Gastrocnemius medialis (tissue), 4 donors: ENCODE data around the gene DNAJC18. TPM values are rescaled to one million over a fixed set of nuclear protein-coding genes. Genes with fewer than 3 reads are reported as not detected.

Experiments used
- ATAC-seq, 2 donors: fragments of 150-250 bp; one replicate each; pipeline ENCODE4 v1.9.1; 2016
- DNase-seq, 2 donors: peaks; one replicate each; pipeline ENCODE4 v3.0.0-alpha.2; 2019
- H3K27ac ChIP-seq, 4 donors: fragments of 200-600 bp; sonication (generic); 1 replicate in 1 of 4; 2 replicates in 3 of 4; pipeline ENCODE4 v1.5.1; 2016 to 2018; ENCODE audit warnings: mild to moderate bottlenecking in 2 of 4, moderate library complexity in 1 of 4
- H3K27me3 ChIP-seq, 3 donors: fragments of 200-600 bp; sonication (generic) in 2 of 3; 1 replicate in 1 of 3; 2 replicates in 2 of 3; pipeline versions ENCODE4 v1.5.1 to v1.6.0; 2016 to 2019; ENCODE audit warnings: mild to moderate bottlenecking in 1 of 3, moderate library complexity in 1 of 3
- H3K36me3 ChIP-seq, 2 donors: fragments of 200-600 bp; sonication (generic) in 1 of 2; one replicate each; pipeline ENCODE4 v1.5.1; 2017 to 2018
- H3K4me1 ChIP-seq, 2 donors: fragments of 200-600 bp; sonication (generic) in 1 of 2; one replicate each; pipeline ENCODE4 v1.5.1; 2016 to 2017; ENCODE audit warnings: mild to moderate bottlenecking in 2 of 2
- H3K4me3 ChIP-seq, 4 donors: fragments of 200-600 bp; sonication (generic) in 3 of 4; 1 replicate in 1 of 4; 2 replicates in 3 of 4; pipeline ENCODE4 v1.5.1; 2016 to 2019; ENCODE audit warnings: mild to moderate bottlenecking in 2 of 4
- H3K9me3 ChIP-seq, 3 donors: fragments of 200-600 bp; sonication (generic) in 2 of 3; 1 replicate in 1 of 3; 2 replicates in 2 of 3; pipeline ENCODE4 v1.5.1; 2016 to 2019
- CTCF ChIP-seq, 5 experiments: fragments of 450-650 bp in 3 of 5; fragments of 200-600 bp in 2 of 5; sonication (generic) in 2 of 5; IDR thresholded peaks in 4 of 5; conservative IDR thresholded peaks in 1 of 5; 1 replicate in 4 of 5; 2 replicates in 1 of 5; pipeline ENCODE4 v1.5.1; 2016 to 2019; ENCODE audit warnings: antibody characterized with exemption in 5 of 5, mild to moderate bottlenecking in 3 of 5, moderate library complexity in 3 of 5
- POLR2A ChIP-seq, 2 donors: fragments of 450-650 bp; IDR thresholded peaks; one replicate each; pipeline ENCODE4 v1.6.1; 2017; ENCODE audit warnings: antibody characterized with exemption in 2 of 2, mild to moderate bottlenecking in 2 of 2, moderate library complexity in 2 of 2
- in situ Hi-C, 4 donors: fragments of 200-750 bp; cut with MboI; loops; one replicate each; pipeline versions ENCODE4 v1.15.0 to v1.8.0; 2017; ENCODE audit warnings: low sequenced_read_pairs in 4 of 4
- intact Hi-C: fragments of 100-400 bp; cut with DNase I; formaldehyde crosslinking; loops from one replicate; pipeline ENCODE4 v1.15.1; 2023; ENCODE audit warnings: low total_unique reads
- total RNA-seq, 4 donors: library from RNA; depleted of rRNA; stranded (reverse); fragments of >200 nt; gene quantifications; one replicate each; pipeline versions ENCODE4 v1.1.0 to v1.2.3, GENCODE V29; 2016

The DNAJC18 gene
- total RNA-seq, 4 donors from 2014 or later = 5.1 to 21.7 (median 13.3) TPM

DNA sequence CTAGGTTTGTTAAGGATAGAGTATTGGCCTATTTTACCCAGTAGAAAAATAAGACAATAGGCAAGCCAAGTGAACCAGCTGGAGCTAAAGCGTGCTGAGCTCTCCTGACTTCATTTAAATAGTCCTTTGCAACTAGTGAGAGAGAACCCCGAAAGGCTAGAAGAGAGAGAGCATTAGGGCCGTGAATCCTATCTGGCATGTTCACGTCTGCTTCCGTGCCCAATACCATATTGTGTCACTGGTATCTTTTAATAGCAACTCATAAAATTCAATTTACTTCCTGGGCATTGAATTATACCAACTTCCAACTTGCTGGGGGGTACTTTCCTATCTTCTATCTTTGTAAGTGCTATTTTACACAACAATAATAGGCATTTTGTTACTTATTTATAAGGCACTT, 13.8 kb downstream of the DNAJC18 start:
- in situ Hi-C loops (loop anchor here in 1 of 4 donors (5.0 kb wide), 1 partner anchor 92 kb away; no protein-coding TSS in a partner anchor), intact Hi-C loops (no loop called here)
- H3K36me3 ChIP-seq = peaks cover 0 to 42% of the 10 kb centered on the region in 2 donors

DNA sequence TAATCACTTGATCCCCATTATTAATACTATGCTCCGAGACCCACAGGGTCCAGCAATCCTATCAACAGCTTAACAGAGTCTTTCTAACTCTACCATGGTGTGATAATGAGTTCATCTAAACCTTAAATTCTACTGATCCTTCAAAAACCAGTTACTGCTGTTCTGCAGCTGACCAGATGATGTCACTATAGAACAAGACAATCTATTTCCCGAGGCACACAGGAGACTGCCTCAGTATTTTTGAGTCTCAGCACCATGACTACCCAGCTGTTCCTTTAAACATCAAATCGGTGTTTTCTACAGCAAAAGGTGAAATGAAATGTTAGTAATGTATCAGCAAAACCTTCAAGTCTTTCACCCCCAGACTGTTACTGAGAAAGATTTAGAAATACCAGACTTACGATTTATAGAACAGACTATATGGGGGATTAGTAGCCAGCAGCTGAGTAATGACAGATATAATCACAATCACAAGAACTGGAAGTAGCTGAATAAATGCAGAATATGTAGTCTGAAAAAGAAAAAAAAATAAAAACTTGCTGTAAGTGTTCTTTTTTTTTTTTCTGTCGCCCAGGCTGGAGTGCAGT, 16.9 kb downstream of the DNAJC18 start:
- ATAC-seq (peak; percentile 53 to 74), DNase-seq (no peak)
- Histone ChIP-seq H3K4me1 (peaks cover 33 to 46% of the 10 kb centered on the region in 2 donors), H3K27ac (peak overlapping the region in 1 of 4 donors; percentile 24), H3K36me3 (peaks cover 0 to 32% of the 10 kb centered on the region in 2 donors), H3K27me3 (no peaks in the 10 kb centered on the region), H3K4me3 (no peak overlapping the region), H3K9me3 (no peaks in the 10 kb centered on the region)
- TF ChIP-seq CTCF (IDR thresholded peaks at IDR 0.05 in 4 of 5, conservative IDR thresholded peaks at IDR 0.05 in 1 of 5) = peak; percentile 61 to 82 (median 78)
- TF ChIP-seq POLR2A (IDR thresholded peaks at IDR 0.05) = no peak
- intact Hi-C loops = loop anchor here (1.0 to 2.0 kb wide), 2 partner anchors 91 to 342 kb away; no protein-coding TSS in a partner anchor
- in situ Hi-C loops = loop anchor here in 2 of 4 donors (5.0 kb wide), 1 partner anchor 95 kb away; no protein-coding TSS in a partner anchor

More for the DNA sequence above, 13.8 kb downstream of the DNAJC18 start:
- Histone ChIP-seq H3K9me3 (no peaks in the 10 kb centered on the region), H3K27ac (peak overlapping the region; percentile 75 to 80 (median 76)), H3K27me3 (no peaks in the 10 kb centered on the region), H3K4me1 (peaks cover 8 to 22% of the 10 kb centered on the region in 2 donors), H3K4me3 (no peak overlapping the region)
- no peak for TF ChIP-seq POLR2A (IDR thresholded peaks at IDR 0.05)
- TF ChIP-seq CTCF (IDR thresholded peaks at IDR 0.05 in 4 of 5, conservative IDR thresholded peaks at IDR 0.05 in 1 of 5) = no peak
- peak in 1 of 2 donors; percentile 50 for ATAC-seq
- DNase-seq = no peak

GRCh38 chr5:139419226-139420192, 19.8 kb downstream of the DNAJC18 start:
- in situ Hi-C loops (loop anchor here in 3 of 4 donors (5.0 kb wide), 1 partner anchor 98 kb away; no protein-coding TSS in a partner anchor), intact Hi-C loops (loop anchor here (5.0 to 10.0 kb wide), 3 partner anchors 143 to 265 kb away; partner anchors contain the start of gene UBE2D2)
- H3K27ac ChIP-seq = peak overlapping the region; percentile 83 to 90 (median 87)
- TF ChIP-seq CTCF (IDR thresholded peaks at IDR 0.05 in 4 of 5, conservative IDR thresholded peaks at IDR 0.05 in 1 of 5) (no peak), POLR2A (IDR thresholded peaks at IDR 0.05) (no peak)
- ATAC-seq (no peak), DNase-seq (no peak)
- H3K9me3 ChIP-seq = no peaks in the 10 kb centered on the region
- H3K27me3 ChIP-seq = no peaks in the 10 kb centered on the region
- peaks cover 52 to 58% of the 10 kb centered on the region in 2 donors for H3K4me1 ChIP-seq
- H3K36me3 ChIP-seq = peaks cover 0 to 22% of the 10 kb centered on the region in 2 donors
- no peak overlapping the region for H3K4me3 ChIP-seq

DNA sequence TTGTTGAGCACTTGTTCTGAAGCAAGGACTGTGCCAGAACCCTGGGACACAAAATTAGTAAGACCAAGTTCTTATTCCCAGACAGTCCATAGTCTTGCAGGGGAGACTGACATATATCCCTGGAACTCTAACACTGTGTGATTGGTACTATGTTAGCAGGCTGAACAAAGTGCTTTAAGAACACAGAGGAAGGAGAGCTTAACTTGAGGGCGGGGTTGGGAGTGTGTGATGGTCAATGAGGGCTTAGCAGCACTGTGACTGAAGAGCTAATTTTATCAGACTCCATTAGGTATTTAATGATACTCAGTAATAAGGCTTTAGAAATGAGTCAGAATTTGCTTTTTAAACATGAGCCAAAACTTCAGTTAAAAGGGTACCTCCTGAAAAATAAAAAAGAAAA, 20.5 kb downstream of the DNAJC18 start:
- ATAC-seq (no peak), DNase-seq (no peak)
- H3K9me3 ChIP-seq = no peaks in the 10 kb centered on the region
- in situ Hi-C loops (loop anchor here in 1 of 4 donors (5.0 kb wide), 1 partner anchor 99 kb away; no protein-coding TSS in a partner anchor), intact Hi-C loops (loop anchor here (5.0 to 10.0 kb wide), 3 partner anchors 144 to 266 kb away; partner anchors contain the start of gene UBE2D2)
- no peak overlapping the region for H3K4me3 ChIP-seq
- H3K27ac ChIP-seq = peak overlapping the region; percentile 83 to 90 (median 87)
- peaks cover 58 to 60% of the 10 kb centered on the region in 2 donors for H3K4me1 ChIP-seq
- peaks cover 0 to 20% of the 10 kb centered on the region in 2 donors for H3K36me3 ChIP-seq
- TF ChIP-seq POLR2A (IDR thresholded peaks at IDR 0.05) (no peak), CTCF (IDR thresholded peaks at IDR 0.05 in 4 of 5, conservative IDR thresholded peaks at IDR 0.05 in 1 of 5) (no peak)
- no peaks in the 10 kb centered on the region for H3K27me3 ChIP-seq
